Fibroblast of pulmonary artery (primary cell): ENCODE data around the gene TMEM144.
A peak's percentile ranks its signal among the peaks of the same experiment; 100 is the strongest.

Source experiments
- DNase-seq: peaks from one replicate; pipeline ENCODE4 v3.0.0-alpha.2; 2010; ENCODE audit warnings: low read depth
- H3K4me3 ChIP-seq: replicated peaks from 2 replicates; pipeline ENCODE4 v1.5.1; 2011; ENCODE audit warnings: low read depth, mild to moderate bottlenecking, control low read depth, low read length, moderate library complexity
- CTCF ChIP-seq: IDR thresholded peaks from 2 replicates; pipeline ENCODE4 v1.5.1; 2011; ENCODE audit warnings: mild to moderate bottlenecking, control low read depth, low read length, inconsistent platforms; ENCODE audit errors: missing control alignments

Gene TMEM144

DNA sequence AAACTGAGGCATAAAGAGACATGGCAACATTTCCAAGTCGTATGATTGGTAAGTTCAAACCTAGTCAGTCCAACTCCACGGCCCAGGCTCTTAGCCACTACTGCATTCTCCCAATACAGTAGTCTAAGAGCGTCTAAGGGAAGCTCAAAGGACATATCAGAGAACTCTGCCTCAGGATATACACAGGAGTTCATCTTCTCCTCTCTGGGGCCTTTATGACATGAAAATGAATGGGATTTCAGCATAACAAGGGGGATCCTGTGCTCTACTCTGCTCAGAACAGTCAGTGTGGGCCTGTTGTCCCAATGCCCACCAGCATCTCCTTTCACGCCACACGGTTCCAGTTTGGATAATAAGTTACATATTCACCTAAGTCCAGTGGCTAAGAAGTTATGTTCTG, 41.7 kb upstream of the TMEM144 start:
- peak overlapping the region; percentile 74 for H3K4me3 ChIP-seq
- no peak for DNase-seq
- TF ChIP-seq CTCF = no peak

DNA sequence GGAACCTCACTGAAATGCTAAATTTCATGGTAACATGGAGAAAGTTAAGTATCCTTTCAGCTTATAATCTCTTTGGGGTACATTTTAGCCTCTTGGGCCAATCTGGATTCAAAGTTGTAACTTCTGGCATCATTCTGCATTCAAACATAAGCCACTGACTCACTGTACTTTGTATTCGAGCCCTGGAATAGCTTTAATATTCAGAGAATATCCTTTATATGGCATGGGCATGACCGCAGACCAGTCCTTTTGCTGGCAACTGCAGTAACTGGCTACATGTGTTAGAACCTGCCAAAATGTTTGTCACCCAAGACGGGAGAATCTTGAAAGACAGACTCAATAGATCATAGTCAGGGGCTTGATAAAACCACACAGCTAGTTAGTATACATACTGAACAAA, 40.8 kb upstream of the TMEM144 start:
- TF ChIP-seq CTCF = no peak
- H3K4me3 ChIP-seq = peak overlapping the region; percentile 74
- no peak for DNase-seq

DNA sequence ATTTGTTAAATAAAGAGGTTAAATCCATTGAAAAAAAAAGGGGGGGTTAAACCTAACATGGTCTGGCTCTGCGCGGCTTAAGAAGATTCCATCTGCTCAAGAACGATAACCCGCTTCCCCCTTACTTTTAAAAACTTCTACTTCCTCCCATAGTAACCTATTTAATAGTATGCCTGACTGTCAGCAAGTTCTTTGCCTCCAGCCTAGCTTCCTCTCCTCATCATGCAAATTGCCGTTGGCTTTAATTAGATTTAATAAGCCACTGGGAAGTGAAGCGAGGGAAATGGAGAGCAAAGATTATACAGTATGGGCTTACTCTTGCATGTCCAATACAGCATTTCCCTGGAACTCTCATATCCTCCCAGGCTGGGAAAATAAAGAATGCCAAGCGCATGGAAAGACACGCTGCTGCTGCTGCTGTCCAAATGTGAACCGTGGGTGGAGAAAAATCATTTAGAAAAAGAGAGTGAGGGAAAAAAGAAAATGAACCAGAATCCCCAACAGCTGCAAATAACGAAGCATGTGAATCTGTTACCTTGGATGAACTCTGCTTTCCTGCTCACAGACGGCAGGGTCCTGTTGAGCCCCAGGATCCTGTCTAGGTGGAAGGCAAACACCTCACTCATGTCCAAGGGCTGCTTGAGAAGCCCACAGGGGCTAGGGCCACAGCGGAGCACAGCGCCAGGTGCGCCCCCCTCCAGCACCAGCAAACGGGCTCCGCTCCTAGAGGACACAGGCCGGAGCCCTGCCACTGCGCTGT, 40.2 kb upstream of the TMEM144 start:
- no peak for TF ChIP-seq CTCF
- peak; percentile 57 for DNase-seq
- H3K4me3 ChIP-seq = peak overlapping the region; percentile 74

DNA sequence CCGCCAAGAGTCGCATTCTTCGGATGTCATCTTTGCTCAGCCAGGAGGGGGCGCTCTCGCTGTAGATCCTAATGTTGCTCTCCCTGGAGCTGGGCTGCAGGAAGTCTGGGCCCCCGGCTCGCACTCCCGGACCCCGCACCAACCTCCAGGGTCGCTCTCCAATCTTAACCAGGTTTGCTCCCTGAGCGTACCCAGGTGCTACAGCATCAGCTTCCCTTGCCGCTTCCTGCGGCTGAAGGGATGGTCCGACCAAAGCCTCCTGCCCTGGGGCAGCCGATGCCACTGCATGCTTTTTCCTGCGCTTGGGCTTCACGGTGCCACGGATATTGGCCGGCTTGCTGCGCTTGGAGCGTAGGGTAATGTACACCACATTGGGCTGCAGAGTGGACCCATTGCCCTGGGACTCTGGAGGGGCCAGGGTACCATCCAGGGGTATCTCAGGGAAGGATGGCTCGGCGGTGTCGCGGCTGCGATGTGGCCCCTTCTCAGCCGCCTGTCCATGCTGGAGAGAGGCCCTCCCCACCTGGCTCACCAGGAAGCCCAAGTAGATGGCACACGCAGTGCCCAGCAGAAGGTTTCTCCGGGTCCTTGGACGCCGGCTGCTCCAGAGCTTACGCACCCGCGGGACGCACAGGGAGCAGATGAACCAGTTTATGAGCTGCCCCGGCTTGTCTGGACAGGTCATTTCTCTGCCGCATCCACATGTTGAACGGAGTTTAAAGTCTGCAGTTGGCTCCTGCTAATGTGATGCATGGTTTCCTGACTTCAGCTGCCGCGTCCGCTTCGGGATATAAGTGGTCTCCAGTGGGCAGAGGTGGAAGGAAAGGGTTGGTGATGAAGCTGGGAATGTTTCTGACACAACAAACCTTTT, 39.4 kb upstream of the TMEM144 start:
- DNase-seq = peak; percentile 60
- peak overlapping the region; percentile 74 for H3K4me3 ChIP-seq

DNA sequence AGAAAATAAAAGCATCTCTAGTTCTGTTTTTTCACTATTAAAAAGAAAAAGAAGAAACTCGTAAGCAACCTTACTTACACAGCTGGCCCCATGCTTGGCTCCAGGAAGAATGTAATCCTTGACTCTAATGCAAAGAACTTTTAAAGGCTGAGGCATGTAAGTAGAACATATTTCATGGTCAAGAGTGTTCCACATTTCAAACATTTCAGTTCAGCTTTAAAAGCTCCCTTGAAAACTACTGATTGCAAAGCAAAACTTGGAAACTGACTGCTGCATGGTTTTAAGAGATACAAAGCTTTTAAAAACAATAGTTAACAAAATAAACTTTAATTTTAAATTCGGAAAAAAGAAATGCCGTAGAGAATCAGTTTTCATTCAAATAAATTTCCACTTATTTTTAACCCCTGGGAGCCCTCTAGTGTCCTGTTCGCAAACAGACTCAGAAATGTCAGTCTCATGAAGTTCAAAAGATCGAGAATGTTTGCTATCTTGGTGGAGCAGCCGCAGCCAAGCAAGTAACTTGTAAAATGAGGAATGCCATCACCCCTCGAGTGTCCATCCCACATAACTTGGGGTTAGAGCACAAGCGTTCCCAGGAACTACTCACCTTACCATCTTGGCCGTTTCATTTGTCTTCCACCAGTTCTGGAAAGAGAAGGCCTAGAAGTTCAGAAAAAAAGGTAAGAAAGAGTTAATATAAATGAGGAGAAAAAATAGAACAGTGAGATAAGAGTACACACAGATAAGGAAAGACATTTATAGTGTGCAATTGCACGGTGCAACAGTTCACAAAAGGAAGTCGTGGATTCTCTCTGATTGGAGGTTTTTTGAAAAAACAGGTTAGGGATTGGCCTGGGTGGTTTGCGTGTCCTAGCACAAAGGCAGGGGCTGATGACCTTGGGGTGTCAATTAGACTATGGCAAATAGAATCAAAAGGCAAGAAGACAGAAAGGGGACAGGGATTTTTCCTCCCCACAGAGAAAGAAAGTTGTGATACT, 37.7 kb upstream of the TMEM144 start, which contains the start of gene GASK1B:
Gene GASK1B, minus strand, starts transcription at position 765 of the 998 bp plus-strand sequence. CDS start 1,650 bp downstream, outside the sequence.
- peak; percentile 83 for DNase-seq
- H3K4me3 ChIP-seq = peak within 1 kb of the TSS; percentile 74
- TF ChIP-seq CTCF = peak; percentile 72

More for the DNA sequence above, 39.4 kb upstream of the TMEM144 start:
- TF ChIP-seq CTCF = peak; percentile 38

DNA sequence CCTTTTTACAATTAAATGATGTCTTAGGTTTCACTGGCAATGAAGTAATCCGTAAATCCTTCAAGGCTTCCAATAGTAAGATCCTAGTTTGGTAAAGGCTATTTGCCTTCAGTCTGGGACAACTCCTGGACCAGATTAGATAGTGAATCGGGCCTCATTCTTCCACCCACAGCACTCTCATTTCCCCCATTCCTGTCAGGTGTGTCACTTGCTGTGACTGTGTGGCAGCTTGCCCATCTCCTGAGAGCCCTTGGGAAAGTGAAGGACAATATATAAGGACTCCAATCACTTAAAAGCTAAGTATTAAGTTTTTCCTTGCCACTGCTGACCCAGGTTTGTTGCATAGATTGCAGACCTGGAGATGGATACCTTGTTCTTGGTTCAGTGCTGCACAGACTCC, 34.2 kb upstream of the TMEM144 start:
- no peak for TF ChIP-seq CTCF
- DNase-seq = no peak
- H3K4me3 ChIP-seq = no peak overlapping the region
